GM19372 (cell line): ENCODE measurements around the gene MTMR3.

Experiments
- ATAC-seq: cut with Tn5 transposase; IDR thresholded peaks from one replicate; pipeline ENCODE4 v1.9.1; 2021; ENCODE audit warnings: mild to moderate bottlenecking, low read depth, moderate library complexity; ENCODE audit not compliant: unreplicated experiment

The MTMR3 gene

DNA sequence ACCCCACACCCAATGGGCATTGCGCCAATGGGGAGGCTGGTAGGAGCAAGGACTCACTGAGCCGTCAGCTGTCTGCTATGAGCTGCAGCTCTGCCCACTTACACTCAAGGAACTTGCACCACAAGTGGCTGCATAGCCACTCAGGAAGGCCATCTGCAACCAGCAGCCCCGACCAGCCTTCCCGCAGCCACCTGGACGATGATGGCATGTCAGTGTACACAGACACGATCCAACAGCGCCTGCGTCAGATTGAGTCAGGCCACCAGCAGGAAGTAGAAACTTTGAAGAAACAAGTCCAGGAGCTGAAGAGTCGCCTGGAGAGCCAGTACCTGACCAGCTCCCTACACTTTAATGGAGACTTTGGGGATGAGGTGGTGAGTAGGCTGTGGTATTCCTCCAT is 137.5 kb downstream of the MTMR3 start:
- no peak for ATAC-seq

DNA sequence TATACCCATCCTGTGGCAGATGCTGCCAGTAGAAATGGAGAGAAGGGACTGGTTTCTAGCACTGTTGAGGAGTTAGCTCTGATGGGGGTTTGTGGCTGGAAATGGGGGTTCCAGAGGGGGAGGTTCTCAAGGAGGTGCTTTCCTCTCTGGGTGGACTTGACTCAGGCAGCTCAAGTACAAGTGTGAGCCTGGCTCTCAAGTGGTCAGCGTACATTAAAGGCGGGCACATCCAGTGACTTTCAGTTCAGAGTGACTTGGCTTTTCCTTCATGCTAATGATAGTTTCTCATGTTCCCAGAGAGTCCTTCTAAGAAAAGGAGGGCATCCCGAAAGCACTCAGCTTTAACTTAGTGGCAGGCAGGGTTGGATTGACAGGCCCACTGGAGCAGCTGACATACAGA is 138.4 kb downstream of the MTMR3 start:
- no peak for ATAC-seq

DNA sequence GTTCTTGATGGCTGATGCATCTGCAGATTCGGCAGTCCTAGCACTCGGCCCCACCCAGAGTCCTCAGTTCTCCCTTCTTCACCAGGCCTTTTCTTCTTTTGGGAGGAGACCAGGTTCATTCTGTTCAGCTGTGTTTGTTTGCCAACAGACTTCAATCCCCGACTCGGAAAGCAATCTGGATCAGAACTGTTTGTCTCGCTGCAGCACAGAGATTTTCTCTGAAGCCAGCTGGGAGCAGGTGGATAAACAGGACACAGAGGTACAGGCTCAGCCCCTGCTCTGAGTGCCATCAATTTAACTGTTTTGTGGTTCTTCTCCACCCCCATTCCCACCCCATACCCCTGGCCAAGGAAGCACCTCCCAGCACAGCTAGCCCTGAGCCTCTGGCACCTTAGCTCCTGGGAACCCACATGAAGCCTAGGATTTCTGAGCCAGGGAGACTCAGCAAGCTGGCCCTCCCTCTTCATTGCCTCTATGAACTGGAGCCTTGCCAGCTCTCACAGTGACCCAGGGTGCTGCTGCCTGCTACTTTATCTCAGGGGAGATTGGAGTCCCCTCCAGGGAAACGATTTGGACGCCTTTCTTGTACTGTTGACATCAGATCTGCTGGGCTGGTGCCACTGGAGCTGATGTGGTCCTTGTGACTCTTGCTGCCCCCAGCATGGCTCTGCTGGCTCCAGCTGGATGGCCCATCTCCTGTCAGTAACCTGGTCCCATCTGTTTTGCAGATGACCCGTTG is 139.1 kb downstream of the MTMR3 start:
- ATAC-seq, result no peak

DNA sequence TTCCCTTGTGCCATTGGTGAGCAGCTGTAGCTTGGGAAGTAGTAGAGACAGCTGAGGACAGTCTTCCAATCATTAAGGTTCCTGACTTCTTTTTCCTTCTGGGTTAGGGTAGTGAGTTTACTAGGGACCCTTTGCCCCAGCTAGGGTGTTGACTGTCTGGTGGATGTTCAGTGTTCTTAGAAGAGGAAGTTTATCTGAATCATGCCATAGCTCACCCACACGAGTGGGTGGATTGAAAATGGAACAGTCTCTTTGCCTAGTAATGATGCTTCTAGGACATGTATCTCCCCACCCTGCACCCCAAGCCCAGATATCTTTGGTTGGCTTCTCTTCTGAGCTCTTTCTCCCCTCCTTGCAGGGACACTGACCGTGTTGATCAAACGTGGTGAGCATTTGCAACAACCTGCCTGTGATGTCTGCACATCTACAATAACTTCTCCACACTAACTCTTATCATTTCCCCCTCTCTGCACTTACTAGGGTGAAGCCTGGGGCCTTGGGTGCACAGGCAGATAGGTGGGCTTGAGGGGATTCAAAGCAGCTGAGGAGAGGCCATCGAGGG is 140.2 kb downstream of the MTMR3 start:
- ATAC-seq, result no peak

- no peak for ATAC-seq
Observed at GRCh38 chr22:30024231-30024630, 141.3 kb downstream of the MTMR3 start.

DNA sequence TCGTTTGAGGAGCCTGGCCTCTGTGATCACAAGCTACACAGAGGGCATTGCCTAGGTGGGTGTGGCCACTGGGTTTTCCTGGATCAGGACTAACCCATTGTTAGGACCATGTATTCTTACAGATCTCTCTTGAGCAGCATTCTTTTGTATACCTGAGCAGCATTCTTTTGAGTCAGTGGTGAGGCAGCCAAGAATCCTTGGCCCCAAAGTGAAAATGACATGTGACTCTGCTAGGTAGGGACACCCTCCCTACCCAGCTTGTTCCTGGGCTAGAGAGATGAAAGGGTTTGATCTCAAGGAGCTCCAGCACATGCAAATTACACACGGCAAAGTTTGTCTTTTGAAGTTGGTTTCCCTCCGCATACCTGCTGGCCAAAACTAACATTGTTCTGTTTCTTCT is 142.2 kb downstream of the MTMR3 start:
- no peak for ATAC-seq

DNA sequence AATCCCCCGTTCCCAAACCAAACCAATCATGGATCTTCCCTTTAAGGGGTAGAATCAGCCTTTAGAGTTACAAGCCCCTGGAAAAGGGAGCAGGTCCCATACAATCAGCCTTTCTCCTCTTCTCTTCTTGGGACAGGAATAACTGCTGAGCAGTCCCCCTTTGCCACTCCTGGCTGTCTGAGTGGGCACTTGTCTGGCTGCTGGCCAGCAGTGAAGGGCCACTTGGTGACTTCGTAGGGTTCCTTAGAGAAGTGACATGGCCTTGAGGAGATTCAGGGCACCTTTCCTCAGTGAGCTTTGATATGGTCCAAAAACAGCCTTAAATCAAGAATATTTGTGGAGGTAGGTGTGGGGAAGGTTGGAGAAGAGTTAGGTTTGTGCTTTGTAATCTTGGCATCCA is 143.8 kb downstream of the MTMR3 start:
- ATAC-seq, result no peak

DNA sequence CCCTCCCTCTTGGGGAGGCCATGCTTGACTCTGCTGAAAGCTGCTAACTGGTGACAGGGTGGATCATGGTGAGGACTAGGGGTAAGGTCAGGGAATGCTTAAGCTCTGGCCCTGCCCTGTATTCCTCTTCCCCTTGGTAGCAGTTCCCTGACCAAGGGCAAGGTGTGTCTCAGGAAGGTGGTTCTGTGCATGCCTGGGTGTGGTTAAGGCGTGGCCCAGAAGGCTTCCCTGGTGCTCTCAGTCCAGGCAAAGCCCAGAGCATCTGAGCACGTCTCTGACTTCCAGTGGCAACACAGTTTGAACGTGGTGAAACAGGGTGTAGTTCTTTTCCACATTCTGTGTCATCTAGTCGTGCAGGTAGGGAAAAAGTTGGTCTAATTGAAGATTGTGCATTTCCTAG is 144.2 kb downstream of the MTMR3 start:
- ATAC-seq, result no peak

DNA sequence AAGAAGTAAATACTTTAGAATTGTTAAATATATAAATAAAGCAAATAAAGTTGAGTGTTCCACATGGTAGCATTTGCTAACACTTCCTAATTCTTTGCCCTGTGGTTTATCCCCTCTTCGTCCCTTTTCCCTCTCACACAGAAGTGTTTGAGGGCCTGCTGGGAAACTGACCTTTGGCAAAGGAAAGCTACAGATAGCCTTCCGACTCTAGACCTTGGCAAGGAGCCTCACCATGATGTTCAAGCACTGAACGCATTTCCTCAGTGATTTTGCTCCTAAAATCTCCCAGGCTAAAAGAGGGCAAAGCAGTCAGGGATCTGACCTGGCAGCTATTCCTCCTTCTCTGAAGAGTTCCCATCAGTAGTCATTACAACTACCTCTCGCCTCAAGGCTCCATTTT is 144.8 kb downstream of the MTMR3 start:
- no peak for ATAC-seq

DNA sequence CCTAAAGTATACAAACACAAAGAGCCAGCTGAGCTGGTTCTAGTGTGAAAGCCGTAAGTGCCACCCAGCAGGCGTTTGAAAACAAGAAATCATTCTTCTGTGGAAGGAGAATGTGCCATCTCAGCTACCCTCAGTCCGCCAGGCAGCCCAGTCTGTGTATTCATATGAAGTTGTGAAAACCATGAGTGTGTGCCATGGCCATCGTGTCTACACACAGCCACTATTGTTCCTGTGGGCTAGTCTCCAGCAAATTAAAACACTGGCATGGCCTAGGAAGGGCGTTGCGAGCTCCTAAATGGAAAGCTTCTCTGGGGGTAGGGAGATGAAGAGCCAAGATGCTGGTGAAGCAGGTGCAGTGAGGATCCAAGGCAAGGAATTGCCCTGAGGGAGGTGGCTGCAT is 145.8 kb downstream of the MTMR3 start:
- ATAC-seq, result no peak

DNA sequence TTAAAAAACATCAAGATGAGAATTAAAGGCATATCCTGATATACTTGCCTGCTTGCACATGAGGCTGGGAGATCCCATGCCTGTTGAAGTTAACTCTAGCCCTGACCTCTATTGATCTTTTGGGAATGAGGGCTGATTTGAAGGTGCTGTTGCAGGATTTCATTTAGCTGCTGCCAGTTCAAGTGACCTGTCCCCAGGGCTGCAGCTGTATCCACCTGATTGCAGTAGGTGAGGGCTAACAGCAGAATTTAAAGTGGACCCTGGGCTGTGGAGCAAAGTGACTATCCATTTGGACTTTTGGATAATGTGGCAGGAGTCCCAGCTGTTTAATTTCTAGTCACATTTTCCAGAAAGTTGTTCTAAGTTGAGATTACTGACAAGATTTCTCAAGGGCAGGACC is 146.5 kb downstream of the MTMR3 start:
- no peak for ATAC-seq

DNA sequence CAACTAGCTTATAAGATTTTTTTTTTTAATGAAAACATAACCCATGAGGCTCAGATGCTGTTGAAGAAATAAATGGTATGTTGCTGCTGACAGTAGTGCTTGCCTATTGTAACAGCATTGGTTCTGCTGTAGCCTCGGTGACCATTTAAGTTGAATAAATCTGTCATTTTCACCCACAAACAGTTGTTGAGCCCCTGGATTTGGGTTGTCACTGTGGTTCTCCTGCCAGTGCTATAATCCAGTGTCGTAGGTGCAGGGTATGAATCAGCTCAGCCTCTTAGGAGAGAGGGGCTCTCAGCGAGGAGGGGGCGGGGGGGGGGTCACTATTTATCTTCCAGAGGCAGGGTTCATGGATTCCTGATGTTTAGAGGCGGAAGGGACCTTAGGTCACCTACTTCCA is 147.4 kb downstream of the MTMR3 start:
- ATAC-seq, result no peak

- no peak for ATAC-seq
Observed at GRCh38 chr22:30031328-30031727, 148.4 kb downstream of the MTMR3 start.

GRCh38 chr22:30031764-30032455 is 148.9 kb downstream of the MTMR3 start:
- ATAC-seq, result no peak

DNA sequence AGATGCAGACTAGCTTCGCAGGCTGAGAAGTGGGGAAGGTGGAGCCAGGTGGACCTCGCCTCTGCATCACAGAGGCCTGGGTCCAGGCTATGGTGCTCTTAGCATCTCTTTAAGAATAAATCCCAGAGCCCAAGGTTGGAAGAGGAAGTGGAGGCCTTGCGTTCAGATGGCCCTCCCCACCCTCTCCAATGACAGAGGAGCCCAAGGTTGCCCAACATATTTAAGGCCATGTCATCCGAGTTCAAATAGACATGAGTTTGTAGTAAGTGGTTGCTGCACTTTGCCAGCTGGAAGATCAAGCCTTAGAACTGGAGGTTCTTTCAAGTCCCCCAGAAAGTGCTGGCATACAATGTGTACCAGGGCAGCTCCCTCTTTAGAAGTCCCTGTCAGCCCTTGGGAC is 150.2 kb downstream of the MTMR3 start:
- no peak for ATAC-seq

GRCh38 chr22:30033901-30034300 is 150.9 kb downstream of the MTMR3 start:
- ATAC-seq, result no peak

- ATAC-seq, result no peak
Observed at GRCh38 chr22:30036656-30037055, 153.7 kb downstream of the MTMR3 start.

- no peak for ATAC-seq
Observed at GRCh38 chr22:30038219-30038618, 155.2 kb downstream of the MTMR3 start.

- ATAC-seq, result no peak
Observed at GRCh38 chr22:30040499-30041260, 157.7 kb downstream of the MTMR3 start.

DNA sequence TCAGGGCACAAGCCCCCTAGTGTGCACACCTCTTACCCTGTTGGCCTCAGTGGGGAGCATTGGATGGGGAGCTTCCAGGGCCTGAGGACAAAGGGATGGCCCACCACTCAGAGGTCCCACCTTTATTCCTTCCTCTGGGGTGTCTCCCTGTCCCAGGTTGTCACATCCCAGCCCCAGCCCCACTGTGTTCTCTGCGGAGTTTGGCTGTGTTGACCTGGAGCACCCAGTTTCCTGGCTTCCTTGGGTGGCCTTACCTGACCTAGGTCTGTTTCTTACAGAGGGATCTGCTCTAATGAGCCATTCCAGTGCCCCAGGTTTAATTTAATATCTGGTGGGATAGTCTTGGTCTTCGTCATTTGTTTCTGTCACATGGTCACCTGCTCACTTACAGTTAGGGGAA is 158.5 kb downstream of the MTMR3 start:
- no peak for ATAC-seq

DNA sequence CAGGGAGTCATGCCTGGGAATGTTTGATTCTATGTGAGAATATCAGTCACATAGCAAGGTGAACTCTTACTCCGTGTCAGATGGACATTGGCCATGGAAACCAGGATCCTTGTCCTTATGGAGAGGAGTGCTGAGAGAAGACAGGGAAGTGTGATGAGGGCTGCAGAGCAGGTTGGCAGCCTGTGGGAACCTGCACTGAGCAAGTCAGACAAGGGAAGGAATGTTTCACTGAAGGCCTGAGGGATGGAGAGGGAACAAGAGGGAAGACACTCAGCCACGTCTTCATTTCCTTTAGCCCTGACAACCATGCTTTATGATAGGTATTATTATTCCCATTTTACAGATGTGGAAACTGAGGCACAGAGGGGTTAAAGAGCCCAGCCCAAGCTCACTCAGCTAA is 158.9 kb downstream of the MTMR3 start:
- ATAC-seq, result no peak
